Measurements from ENCODE around the gene IQGAP1.
A peak's percentile ranks its signal among the peaks of the same experiment; 100 is the strongest.

The IQGAP1 gene

GRCh38 chr15:90458061-90458460 lies 70.0 kb downstream of the IQGAP1 start:
- H3K4me3 ChIP-seq (ENCODE audit: low read depth, low read length): no peak overlapping the region
- TF ChIP-seq CTCF (IDR thresholded peaks at IDR 0.05; ENCODE audit: low read depth, low read length, missing control alignments): no peak
- no peak for DNase-seq (ENCODE audit: low read depth)
- in situ Hi-C loops (cut with HindIII; ENCODE audit: low sequenced_read_pairs): no loop called here

GRCh38 chr15:90459368-90459767 lies 71.3 kb downstream of the IQGAP1 start:
- in situ Hi-C loops (cut with HindIII; ENCODE audit: low sequenced_read_pairs): no loop called here
- TF ChIP-seq CTCF (IDR thresholded peaks at IDR 0.05; ENCODE audit: low read depth, low read length, missing control alignments): no peak
- DNase-seq (ENCODE audit: low read depth): no peak
- H3K4me3 ChIP-seq (ENCODE audit: low read depth, low read length): no peak overlapping the region

- no peak for DNase-seq (ENCODE audit: low read depth)
- TF ChIP-seq CTCF (IDR thresholded peaks at IDR 0.05; ENCODE audit: low read depth, low read length, missing control alignments): no peak
- in situ Hi-C loops (cut with HindIII; ENCODE audit: low sequenced_read_pairs): no loop called here
- H3K4me3 ChIP-seq (ENCODE audit: low read depth, low read length): no peak overlapping the region
Observed at GRCh38 chr15:90460142-90460824, 72.2 kb downstream of the IQGAP1 start.

DNA sequence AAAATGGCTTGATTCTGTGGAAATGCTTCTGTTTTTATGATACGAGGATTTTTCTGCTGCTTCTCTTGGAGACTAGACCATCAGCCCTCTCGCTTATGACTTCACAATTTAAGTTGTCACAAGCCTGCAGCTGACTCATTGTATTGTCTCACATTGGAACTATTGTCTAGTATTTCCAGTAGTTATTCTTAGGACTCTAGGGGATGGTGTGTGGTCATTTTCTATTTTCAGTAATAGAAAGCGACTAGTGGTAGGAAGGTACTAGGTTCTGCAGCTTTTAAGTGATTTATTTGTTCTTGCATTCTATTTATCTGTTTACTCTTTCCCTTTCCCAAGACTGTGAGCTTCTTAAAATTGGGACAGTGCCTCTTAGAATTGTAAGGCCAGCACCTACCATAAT lies 75.3 kb downstream of the IQGAP1 start:
- in situ Hi-C loops (cut with HindIII; ENCODE audit: low sequenced_read_pairs): no loop called here
- DNase-seq (ENCODE audit: low read depth): peak; percentile 40
- H3K4me3 ChIP-seq (ENCODE audit: low read depth, low read length): no peak overlapping the region
- no peak for TF ChIP-seq CTCF (IDR thresholded peaks at IDR 0.05; ENCODE audit: low read depth, low read length, missing control alignments)

GRCh38 chr15:90465140-90465929 lies 77.3 kb downstream of the IQGAP1 start:
- TF ChIP-seq CTCF (IDR thresholded peaks at IDR 0.05; ENCODE audit: low read depth, low read length, missing control alignments): no peak
- in situ Hi-C loops (cut with HindIII; ENCODE audit: low sequenced_read_pairs): no loop called here
- DNase-seq (ENCODE audit: low read depth): peak; percentile 53
- H3K4me3 ChIP-seq (ENCODE audit: low read depth, low read length): no peak overlapping the region

- in situ Hi-C loops (cut with HindIII; ENCODE audit: low sequenced_read_pairs): no loop called here
- peak; percentile 49 for DNase-seq (ENCODE audit: low read depth)
- no peak overlapping the region for H3K4me3 ChIP-seq (ENCODE audit: low read depth, low read length)
- no peak for TF ChIP-seq CTCF (IDR thresholded peaks at IDR 0.05; ENCODE audit: low read depth, low read length, missing control alignments)
Observed at GRCh38 chr15:90465930-90466567, 78.0 kb downstream of the IQGAP1 start.

All from astrocyte of the cerebellum (primary cell).